ENCODE data around the gene RXRA. TPM values are rescaled to one million over a fixed set of nuclear protein-coding genes. Genes with fewer than 3 reads are reported as not detected.

RXRA gene
- total and polyA plus RNA-seq, 2 of the 4 experiments (the other 2 are of a cell fraction) = 7.5 to 17.9 TPM

DNA sequence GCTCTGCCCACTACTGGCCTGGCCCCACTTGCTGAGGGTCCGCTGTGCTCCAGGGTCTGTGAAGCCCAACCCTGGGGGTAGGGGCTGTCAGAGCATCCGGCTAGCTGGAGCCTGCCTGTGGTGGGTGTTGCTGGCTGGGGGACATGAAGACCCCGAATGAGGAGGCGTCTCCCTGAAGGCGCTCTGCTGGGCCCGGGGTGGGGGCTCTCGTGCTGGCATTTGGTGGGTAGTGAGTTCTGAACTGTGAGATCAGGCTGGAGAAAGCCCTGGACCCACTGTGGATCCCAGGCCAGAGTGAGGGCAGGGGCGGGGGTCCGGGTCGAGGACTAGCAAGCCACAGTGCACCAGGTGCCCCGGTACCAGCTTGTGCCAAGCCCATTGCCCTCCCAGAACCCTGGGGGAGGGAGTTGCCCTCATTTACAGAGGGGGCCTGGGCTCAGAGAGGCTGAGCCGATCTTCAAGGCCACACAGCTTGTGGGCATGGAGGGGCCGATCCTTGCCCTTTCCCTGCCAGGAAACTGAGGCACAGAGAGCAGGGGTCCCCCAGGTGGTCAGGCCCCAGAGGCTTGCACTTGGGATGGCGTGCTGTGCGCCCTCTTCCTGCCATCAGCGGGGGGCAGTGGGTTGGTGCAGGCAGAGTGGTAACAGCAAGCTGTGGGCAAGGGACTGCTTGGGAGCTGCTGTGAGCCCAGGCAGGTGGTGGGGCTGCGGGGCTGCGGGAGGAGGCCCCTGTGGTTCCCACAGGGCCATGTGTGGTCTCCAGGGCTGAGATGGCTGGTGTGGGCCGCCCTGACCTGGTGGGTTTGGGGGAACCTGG lies 15.9 kb downstream of the RXRA start:
- dilution Hi-C loops (cut with HindIII; ENCODE audit: low sequenced_read_pairs, unreplicated experiment) (no loop called here), intact Hi-C loops (cut with micrococcal nuclease) (no loop called here)
- H3K4me2 ChIP-seq (ENCODE audit: low read depth, low read length) = no peak overlapping the region

More for the DNA sequence above, 15.9 kb downstream of the RXRA start:
- Histone ChIP-seq H3K18ac (ENCODE audit: low read depth, low read length) (no peak overlapping the region), H3K79me1 (ENCODE audit: low read depth in 1 of 2, low read length in 2 of 2) (peaks cover 22 to 93% of the 10 kb centered on the region in 2 experiments; a peak in 3 of 4 replicates), H2AFZ (replicated peaks; ENCODE audit: low read length, poor library complexity) (no peak overlapping the region), H3K36me3 (ENCODE audit: control insufficient read depth, insufficient read depth, low read length) (peaks cover 3% of the 10 kb centered on the region; the same call in 1 of the 2 replicates), H2BK20ac (ENCODE audit: low read depth, low read length) (no peak overlapping the region), H3K23ac (ENCODE audit: low read depth, low read length) (no peak overlapping the region), H4K91ac (ENCODE audit: insufficient read depth, low read depth, low read length) (no peak overlapping the region), H2BK15ac (ENCODE audit: low read depth, low read length) (no peak overlapping the region), H3K9me1 (ENCODE audit: insufficient read depth, low read length) (peaks cover 37% of the 10 kb centered on the region), H4K5ac (ENCODE audit: low read depth, low read length) (no peak overlapping the region), H3K56ac (ENCODE audit: extremely low read depth, insufficient read depth, low read length) (no peak overlapping the region), H3K4ac (ENCODE audit: low read depth, low read length) (no peak overlapping the region), H2BK120ac (ENCODE audit: low read depth, low read length) (no peak overlapping the region), H3K4me3 (ENCODE audit: insufficient read depth, low read depth, low read length) (no peak overlapping the region), H4K8ac (ENCODE audit: low read depth in 2 of 2, low read length in 2 of 2) (no peak overlapping the region), H3K27ac (ENCODE audit: insufficient read depth, low read length) (no peak overlapping the region), H2AK9ac (replicated peaks; ENCODE audit: low read depth, low read length, poor library complexity) (no peak overlapping the region), H3K9ac (ENCODE audit: low read depth, low read length) (no peak overlapping the region), H3K14ac (replicated peaks; ENCODE audit: low read depth, low read length) (no peak overlapping the region), H2AK5ac (ENCODE audit: low read depth, low read length) (no peak overlapping the region), H2BK5ac (ENCODE audit: low read depth, low read length, poor library complexity, severe bottlenecking) (no peak overlapping the region), H3K4me1 (ENCODE audit: control insufficient read depth, insufficient read depth, low read length) (peaks cover 32% of the 10 kb centered on the region), H3K9me3 (ENCODE audit: control insufficient read depth, insufficient read depth, low read length) (no peaks in the 10 kb centered on the region), H4K20me1 (ENCODE audit: insufficient read depth, low read length) (peaks cover 100% of the 10 kb centered on the region), H3K27me3 (ENCODE audit: control insufficient read depth, insufficient read depth, low read length) (no peaks in the 10 kb centered on the region)
- WGBS, 2 experiments (ENCODE audit: extremely low coverage in 2 of 2, insufficient read length in 1 of 2) = 94% methylated on average over 13 of the region's 19 CpGs; no CpG with 5 or more reads in 1 of the 2 experiments
- no TSS peak for BruUV-seq (replicated peaks)
- POLR2A ChIA-PET (ENCODE audit: unreplicated experiment) = no interaction called here
- ATAC-seq (ENCODE audit: low read depth) = no peak
- in situ Hi-C loops (cut with MboI; ENCODE audit: low sequenced_read_pairs) = no loop called here
- CTCF ChIA-PET = interaction anchor here (0.5 kb wide), 1 partner anchor 156 kb away, joined by 3 read pairs; no protein-coding TSS in a partner anchor
- no peak for DNase-seq
- TF ChIP-seq, protein P1, sequence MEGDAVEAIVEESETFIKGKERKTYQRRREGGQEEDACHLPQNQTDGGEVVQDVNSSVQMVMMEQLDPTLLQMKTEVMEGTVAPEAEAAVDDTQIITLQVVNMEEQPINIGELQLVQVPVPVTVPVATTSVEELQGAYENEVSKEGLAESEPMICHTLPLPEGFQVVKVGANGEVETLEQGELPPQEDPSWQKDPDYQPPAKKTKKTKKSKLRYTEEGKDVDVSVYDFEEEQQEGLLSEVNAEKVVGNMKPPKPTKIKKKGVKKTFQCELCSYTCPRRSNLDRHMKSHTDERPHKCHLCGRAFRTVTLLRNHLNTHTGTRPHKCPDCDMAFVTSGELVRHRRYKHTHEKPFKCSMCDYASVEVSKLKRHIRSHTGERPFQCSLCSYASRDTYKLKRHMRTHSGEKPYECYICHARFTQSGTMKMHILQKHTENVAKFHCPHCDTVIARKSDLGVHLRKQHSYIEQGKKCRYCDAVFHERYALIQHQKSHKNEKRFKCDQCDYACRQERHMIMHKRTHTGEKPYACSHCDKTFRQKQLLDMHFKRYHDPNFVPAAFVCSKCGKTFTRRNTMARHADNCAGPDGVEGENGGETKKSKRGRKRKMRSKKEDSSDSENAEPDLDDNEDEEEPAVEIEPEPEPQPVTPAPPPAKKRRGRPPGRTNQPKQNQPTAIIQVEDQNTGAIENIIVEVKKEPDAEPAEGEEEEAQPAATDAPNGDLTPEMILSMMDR (conservative IDR thresholded peaks at IDR 0.05; ENCODE audit: low read depth, low read length) = no peak
- TF ChIP-seq CHD1 (IDR thresholded peaks at IDR 0.05; ENCODE audit: low read depth, low read length) (no peak), CEBPB (IDR thresholded peaks at IDR 0.05; ENCODE audit: low read depth, low read length) (no peak), MAZ (IDR thresholded peaks at IDR 0.05; ENCODE audit: borderline replicate concordance, low read depth, low read length) (no peak), RAD21 (IDR thresholded peaks at IDR 0.05; ENCODE audit: low read length) (no peak), FOS (IDR thresholded peaks at IDR 0.05; ENCODE audit: low read depth, low read length) (no peak), NFE2L2 (IDR thresholded peaks at IDR 0.05; ENCODE audit: low read depth, low read length) (no peak)
